ENCODE measurements around the gene LRIG1.

Gene LRIG1

DNA sequence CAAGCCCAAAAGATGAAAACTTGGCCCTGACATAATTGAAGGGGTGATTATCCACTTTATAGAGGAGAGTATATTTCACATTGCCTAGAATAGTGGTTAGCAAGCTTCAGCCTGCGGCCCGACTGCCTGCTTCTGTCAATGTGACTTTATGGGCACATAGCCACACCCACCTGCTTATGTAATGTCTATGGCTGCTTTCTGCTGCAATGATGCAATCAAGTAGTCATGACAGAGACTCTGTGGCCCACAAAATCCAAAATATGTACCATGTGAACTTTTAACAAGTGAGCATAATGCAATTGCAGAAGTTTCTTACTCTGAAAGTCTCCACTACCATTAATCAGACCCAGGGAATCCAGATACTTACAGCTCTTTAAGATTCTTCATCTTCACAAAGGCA lies 103.1 kb downstream of the LRIG1 start:
- no peak for ATAC-seq
- TF ChIP-seq ISL1 (CRISPR knock-in tag; IDR thresholded peaks at IDR 0.05): no peak
- no peak for TF ChIP-seq ZNF8 (CRISPR knock-in tag; IDR thresholded peaks at IDR 0.05)
- no peak for TF ChIP-seq CSDC2 (CRISPR knock-in tag; IDR thresholded peaks at IDR 0.05)
- TF ChIP-seq, protein P1, sequence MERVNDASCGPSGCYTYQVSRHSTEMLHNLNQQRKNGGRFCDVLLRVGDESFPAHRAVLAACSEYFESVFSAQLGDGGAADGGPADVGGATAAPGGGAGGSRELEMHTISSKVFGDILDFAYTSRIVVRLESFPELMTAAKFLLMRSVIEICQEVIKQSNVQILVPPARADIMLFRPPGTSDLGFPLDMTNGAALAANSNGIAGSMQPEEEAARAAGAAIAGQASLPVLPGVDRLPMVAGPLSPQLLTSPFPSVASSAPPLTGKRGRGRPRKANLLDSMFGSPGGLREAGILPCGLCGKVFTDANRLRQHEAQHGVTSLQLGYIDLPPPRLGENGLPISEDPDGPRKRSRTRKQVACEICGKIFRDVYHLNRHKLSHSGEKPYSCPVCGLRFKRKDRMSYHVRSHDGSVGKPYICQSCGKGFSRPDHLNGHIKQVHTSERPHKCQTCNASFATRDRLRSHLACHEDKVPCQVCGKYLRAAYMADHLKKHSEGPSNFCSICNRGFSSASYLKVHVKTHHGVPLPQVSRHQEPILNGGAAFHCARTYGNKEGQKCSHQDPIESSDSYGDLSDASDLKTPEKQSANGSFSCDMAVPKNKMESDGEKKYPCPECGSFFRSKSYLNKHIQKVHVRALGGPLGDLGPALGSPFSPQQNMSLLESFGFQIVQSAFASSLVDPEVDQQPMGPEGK (CRISPR knock-in tag; IDR thresholded peaks at IDR 0.05; ENCODE audit: borderline replicate concordance): no peak
- no peak for TF ChIP-seq SNAI2 (CRISPR knock-in tag; IDR thresholded peaks at IDR 0.05)
- TF ChIP-seq ARNTL (CRISPR knock-in tag; IDR thresholded peaks at IDR 0.05; ENCODE audit: borderline replicate concordance, low read depth): no peak
- TF ChIP-seq TOX (CRISPR knock-in tag; IDR thresholded peaks at IDR 0.05; ENCODE audit: borderline replicate concordance): no peak

DNA sequence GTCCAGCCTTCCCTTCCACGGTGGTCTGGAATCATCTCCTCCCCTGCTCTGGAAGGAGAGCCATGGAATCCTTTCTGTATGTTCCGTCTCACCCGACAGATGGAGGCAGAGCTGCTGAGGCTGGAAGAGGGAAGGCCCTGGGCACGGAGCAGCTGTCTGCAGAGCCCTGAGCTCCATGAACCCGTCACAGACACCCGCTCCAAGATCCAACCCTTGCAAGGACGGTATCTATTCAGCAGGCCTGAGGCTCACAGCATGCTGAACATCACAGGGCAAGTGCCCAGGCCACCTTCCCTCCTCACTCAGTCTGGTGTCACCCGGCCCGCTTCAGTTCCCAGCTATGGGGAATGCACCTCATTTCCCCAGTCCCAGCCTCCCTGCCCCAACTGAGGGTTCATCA lies 103.9 kb downstream of the LRIG1 start:
- no peak for TF ChIP-seq PPARA (CRISPR knock-in tag; IDR thresholded peaks at IDR 0.05; ENCODE audit: borderline replicate concordance)
- no peak for TF ChIP-seq ISL1 (CRISPR knock-in tag; IDR thresholded peaks at IDR 0.05)
- TF ChIP-seq ZNF70 (CRISPR knock-in tag; IDR thresholded peaks at IDR 0.05): no peak
- no peak for TF ChIP-seq ESRRG (CRISPR knock-in tag; IDR thresholded peaks at IDR 0.05)
- TF ChIP-seq, protein P2, sequence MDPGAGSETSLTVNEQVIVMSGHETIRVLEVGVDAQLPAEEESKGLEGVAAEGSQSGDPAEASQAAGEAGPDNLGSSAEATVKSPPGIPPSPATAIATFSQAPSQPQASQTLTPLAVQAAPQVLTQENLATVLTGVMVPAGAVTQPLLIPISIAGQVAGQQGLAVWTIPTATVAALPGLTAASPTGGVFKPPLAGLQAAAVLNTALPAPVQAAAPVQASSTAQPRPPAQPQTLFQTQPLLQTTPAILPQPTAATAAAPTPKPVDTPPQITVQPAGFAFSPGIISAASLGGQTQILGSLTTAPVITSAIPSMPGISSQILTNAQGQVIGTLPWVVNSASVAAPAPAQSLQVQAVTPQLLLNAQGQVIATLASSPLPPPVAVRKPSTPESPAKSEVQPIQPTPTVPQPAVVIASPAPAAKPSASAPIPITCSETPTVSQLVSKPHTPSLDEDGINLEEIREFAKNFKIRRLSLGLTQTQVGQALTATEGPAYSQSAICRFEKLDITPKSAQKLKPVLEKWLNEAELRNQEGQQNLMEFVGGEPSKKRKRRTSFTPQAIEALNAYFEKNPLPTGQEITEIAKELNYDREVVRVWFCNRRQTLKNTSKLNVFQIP (CRISPR knock-in tag; IDR thresholded peaks at IDR 0.05; ENCODE audit: borderline replicate concordance, low read depth): no peak
- TF ChIP-seq SNAI2 (CRISPR knock-in tag; IDR thresholded peaks at IDR 0.05): no peak
- no peak for TF ChIP-seq ZFP3 (CRISPR knock-in tag; IDR thresholded peaks at IDR 0.05)
- TF ChIP-seq TOX (CRISPR knock-in tag; IDR thresholded peaks at IDR 0.05; ENCODE audit: borderline replicate concordance): no peak
- TF ChIP-seq ARNTL (CRISPR knock-in tag; IDR thresholded peaks at IDR 0.05; ENCODE audit: borderline replicate concordance, low read depth): no peak
- TF ChIP-seq ZC3H10 (CRISPR knock-in tag; IDR thresholded peaks at IDR 0.05): no peak
- TF ChIP-seq ZNF8 (CRISPR knock-in tag; IDR thresholded peaks at IDR 0.05): no peak
- no peak for TF ChIP-seq TCF4 (CRISPR knock-in tag; IDR thresholded peaks at IDR 0.05; ENCODE audit: borderline replicate concordance)
- TF ChIP-seq, protein P3, sequence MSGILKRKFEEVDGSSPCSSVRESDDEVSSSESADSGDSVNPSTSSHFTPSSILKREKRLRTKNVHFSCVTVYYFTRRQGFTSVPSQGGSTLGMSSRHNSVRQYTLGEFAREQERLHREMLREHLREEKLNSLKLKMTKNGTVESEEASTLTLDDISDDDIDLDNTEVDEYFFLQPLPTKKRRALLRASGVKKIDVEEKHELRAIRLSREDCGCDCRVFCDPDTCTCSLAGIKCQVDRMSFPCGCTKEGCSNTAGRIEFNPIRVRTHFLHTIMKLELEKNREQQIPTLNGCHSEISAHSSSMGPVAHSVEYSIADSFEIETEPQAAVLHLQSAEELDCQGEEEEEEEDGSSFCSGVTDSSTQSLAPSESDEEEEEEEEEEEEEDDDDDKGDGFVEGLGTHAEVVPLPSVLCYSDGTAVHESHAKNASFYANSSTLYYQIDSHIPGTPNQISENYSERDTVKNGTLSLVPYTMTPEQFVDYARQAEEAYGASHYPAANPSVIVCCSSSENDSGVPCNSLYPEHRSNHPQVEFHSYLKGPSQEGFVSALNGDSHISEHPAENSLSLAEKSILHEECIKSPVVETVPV (CRISPR knock-in tag; IDR thresholded peaks at IDR 0.05): no peak
- TF ChIP-seq, protein P4, sequence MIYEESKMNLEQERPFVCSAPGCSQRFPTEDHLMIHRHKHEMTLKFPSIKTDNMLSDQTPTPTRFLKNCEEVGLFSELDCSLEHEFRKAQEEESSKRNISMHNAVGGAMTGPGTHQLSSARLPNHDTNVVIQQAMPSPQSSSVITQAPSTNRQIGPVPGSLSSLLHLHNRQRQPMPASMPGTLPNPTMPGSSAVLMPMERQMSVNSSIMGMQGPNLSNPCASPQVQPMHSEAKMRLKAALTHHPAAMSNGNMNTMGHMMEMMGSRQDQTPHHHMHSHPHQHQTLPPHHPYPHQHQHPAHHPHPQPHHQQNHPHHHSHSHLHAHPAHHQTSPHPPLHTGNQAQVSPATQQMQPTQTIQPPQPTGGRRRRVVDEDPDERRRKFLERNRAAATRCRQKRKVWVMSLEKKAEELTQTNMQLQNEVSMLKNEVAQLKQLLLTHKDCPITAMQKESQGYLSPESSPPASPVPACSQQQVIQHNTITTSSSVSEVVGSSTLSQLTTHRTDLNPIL (CRISPR knock-in tag; IDR thresholded peaks at IDR 0.05; ENCODE audit: low read depth): no peak
- no peak for TF ChIP-seq GLIS3 (CRISPR knock-in tag; IDR thresholded peaks at IDR 0.05)
- TF ChIP-seq, protein P1 (CRISPR knock-in tag; IDR thresholded peaks at IDR 0.05; ENCODE audit: borderline replicate concordance): no peak
- no peak for TF ChIP-seq ZFP30 (CRISPR knock-in tag; IDR thresholded peaks at IDR 0.05)
- no peak for TF ChIP-seq RARB (CRISPR knock-in tag; IDR thresholded peaks at IDR 0.05)
- TF ChIP-seq ZNF565 (CRISPR knock-in tag; conservative IDR thresholded peaks at IDR 0.05; ENCODE audit: low read depth): no peak
- no peak for ATAC-seq

DNA sequence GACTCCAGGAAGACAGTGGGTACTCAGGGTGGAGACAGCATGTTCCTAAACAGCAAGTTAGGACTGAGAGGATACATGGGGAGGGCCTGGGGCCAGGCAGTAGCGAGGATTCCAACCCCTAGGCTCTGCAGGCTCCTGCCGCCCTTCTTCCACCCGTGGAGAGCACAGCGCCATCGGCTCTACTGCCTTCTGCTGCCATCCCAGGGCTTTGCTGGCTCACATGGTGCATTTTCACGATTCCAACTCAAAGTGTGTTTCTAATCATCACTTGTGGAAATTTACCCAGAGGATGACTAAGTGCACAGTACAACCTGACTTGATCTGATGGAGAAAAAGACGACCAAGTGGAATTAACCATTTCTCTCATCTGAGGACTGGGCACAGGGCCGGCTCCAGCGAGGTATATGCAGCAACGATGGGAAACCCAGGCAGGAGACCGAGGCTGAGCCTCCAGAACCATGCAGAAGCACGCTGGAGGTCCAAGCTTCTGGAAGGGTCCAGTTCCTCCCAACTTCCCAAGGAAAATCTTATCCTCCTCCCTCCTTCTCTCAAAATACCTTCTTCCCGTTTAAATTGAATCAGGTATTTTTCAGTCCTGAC lies 104.6 kb downstream of the LRIG1 start:
- no peak for ATAC-seq
- no peak for TF ChIP-seq TOX (CRISPR knock-in tag; IDR thresholded peaks at IDR 0.05; ENCODE audit: borderline replicate concordance)
- TF ChIP-seq, protein P4 (CRISPR knock-in tag; IDR thresholded peaks at IDR 0.05; ENCODE audit: low read depth): no peak
- TF ChIP-seq, protein P2 (CRISPR knock-in tag; IDR thresholded peaks at IDR 0.05; ENCODE audit: borderline replicate concordance, low read depth): no peak
- TF ChIP-seq PPARA (CRISPR knock-in tag; IDR thresholded peaks at IDR 0.05; ENCODE audit: borderline replicate concordance): no peak
- no peak for TF ChIP-seq ZNF8 (CRISPR knock-in tag; IDR thresholded peaks at IDR 0.05)
- TF ChIP-seq, protein P1 (CRISPR knock-in tag; IDR thresholded peaks at IDR 0.05; ENCODE audit: borderline replicate concordance): no peak
- no peak for TF ChIP-seq ARNTL (CRISPR knock-in tag; IDR thresholded peaks at IDR 0.05; ENCODE audit: borderline replicate concordance, low read depth)
